ENCODE measurements around the gene CHST12. TPM values are rescaled to one million over a fixed set of nuclear protein-coding genes. Genes with fewer than 3 reads are reported as not detected.

Gene CHST12
- total RNA-seq, 1 donor from 2014 or later = 29.8 TPM

- Histone ChIP-seq H3K9me3 (no peaks in the 10 kb centered on the region), H3K27me3 (no peaks in the 10 kb centered on the region), H3K36me3 (no peaks in the 10 kb centered on the region), H3K27ac (no peak overlapping the region), H3K4me3 (no peak overlapping the region), H3K4me1 (no peaks in the 10 kb centered on the region)
- intact Hi-C loops (cut with DNase I) = no loop called here
- no peak for TF ChIP-seq CTCF (IDR thresholded peaks at IDR 0.05)
- no peak for ATAC-seq
- DNase-seq = no peak
Measured at GRCh38 chr7:2459674-2460073, 56.3 kb downstream of the CHST12 start.

- H3K4me1 ChIP-seq = no peaks in the 10 kb centered on the region
- peak; percentile 26 for ATAC-seq
- no peak for TF ChIP-seq CTCF (IDR thresholded peaks at IDR 0.05)
- intact Hi-C loops (cut with DNase I) = no loop called here
- H3K27ac ChIP-seq = no peak overlapping the region
- H3K27me3 ChIP-seq = no peaks in the 10 kb centered on the region
- no peak for DNase-seq
- no peak overlapping the region for H3K4me3 ChIP-seq
- no peaks in the 10 kb centered on the region for H3K36me3 ChIP-seq
- H3K9me3 ChIP-seq = no peaks in the 10 kb centered on the region
Measured at GRCh38 chr7:2460188-2460587, 56.8 kb downstream of the CHST12 start.

GRCh38 chr7:2460641-2461040 lies 57.2 kb downstream of the CHST12 start:
- intact Hi-C loops (cut with DNase I) = no loop called here
- Histone ChIP-seq H3K36me3 (no peaks in the 10 kb centered on the region), H3K27ac (no peak overlapping the region), H3K4me3 (no peak overlapping the region), H3K27me3 (no peaks in the 10 kb centered on the region), H3K9me3 (no peaks in the 10 kb centered on the region), H3K4me1 (no peaks in the 10 kb centered on the region)
- ATAC-seq (no peak), DNase-seq (no peak)
- TF ChIP-seq CTCF (IDR thresholded peaks at IDR 0.05) = no peak

- intact Hi-C loops (cut with DNase I) = no loop called here
- H3K9me3 ChIP-seq = no peaks in the 10 kb centered on the region
- no peak overlapping the region for H3K4me3 ChIP-seq
- no peaks in the 10 kb centered on the region for H3K4me1 ChIP-seq
- TF ChIP-seq CTCF (IDR thresholded peaks at IDR 0.05) = no peak
- H3K36me3 ChIP-seq = no peaks in the 10 kb centered on the region
- H3K27ac ChIP-seq = no peak overlapping the region
- no peak for DNase-seq
- ATAC-seq = peak; percentile 37
- H3K27me3 ChIP-seq = no peaks in the 10 kb centered on the region
Measured at GRCh38 chr7:2461268-2462026, 58.0 kb downstream of the CHST12 start.

GRCh38 chr7:2462731-2463130 lies 59.3 kb downstream of the CHST12 start:
- no peaks in the 10 kb centered on the region for H3K27me3 ChIP-seq
- no peak for DNase-seq
- no peaks in the 10 kb centered on the region for H3K9me3 ChIP-seq
- intact Hi-C loops (cut with DNase I) = no loop called here
- H3K27ac ChIP-seq = no peak overlapping the region
- no peak for ATAC-seq
- no peaks in the 10 kb centered on the region for H3K4me1 ChIP-seq
- H3K36me3 ChIP-seq = no peaks in the 10 kb centered on the region
- no peak for TF ChIP-seq CTCF (IDR thresholded peaks at IDR 0.05)
- H3K4me3 ChIP-seq = no peak overlapping the region

GRCh38 chr7:2465928-2466327 lies 62.5 kb downstream of the CHST12 start:
- intact Hi-C loops (cut with DNase I) = no loop called here
- H3K27ac ChIP-seq = no peak overlapping the region
- no peaks in the 10 kb centered on the region for H3K9me3 ChIP-seq
- H3K27me3 ChIP-seq = no peaks in the 10 kb centered on the region
- ATAC-seq (no peak), DNase-seq (no peak)
- no peak for TF ChIP-seq CTCF (IDR thresholded peaks at IDR 0.05)
- no peaks in the 10 kb centered on the region for H3K36me3 ChIP-seq
- H3K4me1 ChIP-seq = no peaks in the 10 kb centered on the region
- no peak overlapping the region for H3K4me3 ChIP-seq

Data from upper lobe of right lung (tissue), 1 donor.